ENCODE data around the gene PRDX3.
A peak's percentile ranks its signal among the peaks of the same experiment; 100 is the strongest.

Gene PRDX3

GRCh38 chr10:119178372-119179119, at the start of gene PRDX3:
PRDX3 (minus strand) TSS chr10:119178812; CDS start chr10:119178790, 22 bp downstream.
- TF ChIP-seq CTCF (IDR thresholded peaks at IDR 0.05; ENCODE audit: extremely low read depth, missing control alignments): no peak
- peak; percentile 94 for DNase-seq (ENCODE audit: low spot score)

DNA sequence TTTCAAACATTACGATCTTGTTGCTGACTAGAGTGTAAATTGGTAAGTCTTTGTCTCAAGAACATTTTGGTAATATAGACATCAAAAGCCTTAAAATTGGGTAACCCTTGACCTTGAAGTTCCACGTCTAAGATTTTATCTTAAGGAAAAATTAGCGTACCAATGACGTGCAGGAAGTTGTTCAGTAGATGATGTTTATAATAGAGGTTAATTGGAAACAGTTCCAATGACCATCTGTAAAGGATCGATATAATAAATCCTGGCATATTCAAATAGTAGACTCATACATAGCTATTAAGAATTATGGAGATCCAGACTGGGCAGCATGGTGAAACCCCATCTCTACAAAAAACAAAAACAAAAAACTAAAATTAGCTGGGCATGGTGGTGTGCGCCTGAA, 49.2 kb upstream of the PRDX3 start:
- no peak for DNase-seq (ENCODE audit: low spot score)
- no peak for TF ChIP-seq CTCF (IDR thresholded peaks at IDR 0.05; ENCODE audit: extremely low read depth, missing control alignments)

- TF ChIP-seq CTCF (IDR thresholded peaks at IDR 0.05; ENCODE audit: extremely low read depth, missing control alignments): no peak
- no peak for DNase-seq (ENCODE audit: low spot score)
These were observed 46.6 kb upstream of the PRDX3 start for GRCh38 chr10:119225083-119225658.

GRCh38 chr10:119222966-119223386, 44.4 kb upstream of the PRDX3 start:
- DNase-seq (ENCODE audit: low spot score): no peak
- no peak for TF ChIP-seq CTCF (IDR thresholded peaks at IDR 0.05; ENCODE audit: extremely low read depth, missing control alignments)

GRCh38 chr10:119222537-119222936, 43.9 kb upstream of the PRDX3 start:
- no peak for TF ChIP-seq CTCF (IDR thresholded peaks at IDR 0.05; ENCODE audit: extremely low read depth, missing control alignments)
- no peak for DNase-seq (ENCODE audit: low spot score)

DNA sequence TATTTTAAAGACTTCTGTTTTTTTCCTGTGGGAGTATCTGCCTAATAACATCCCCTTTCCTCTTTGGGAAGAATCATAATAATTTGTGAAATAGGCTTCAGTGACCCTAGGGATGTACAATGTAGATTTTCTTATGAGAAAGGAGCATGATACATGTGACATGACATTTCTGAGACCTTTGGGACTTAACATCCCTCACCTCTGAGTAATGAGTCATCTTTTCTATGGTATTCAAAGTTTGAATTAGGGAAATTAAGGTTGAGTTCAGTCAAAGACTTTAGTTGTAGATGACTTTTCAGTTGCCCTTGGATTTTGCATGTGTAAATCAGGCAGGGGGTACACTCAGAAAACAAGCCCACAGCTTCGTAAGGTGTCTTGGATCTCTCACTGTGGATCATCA, 43.1 kb upstream of the PRDX3 start:
- DNase-seq (ENCODE audit: low spot score): no peak
- TF ChIP-seq CTCF (IDR thresholded peaks at IDR 0.05; ENCODE audit: extremely low read depth, missing control alignments): no peak

- TF ChIP-seq CTCF (IDR thresholded peaks at IDR 0.05; ENCODE audit: extremely low read depth, missing control alignments): no peak
- no peak for DNase-seq (ENCODE audit: low spot score)
These were observed 42.6 kb upstream of the PRDX3 start for GRCh38 chr10:119221201-119221600.
